ENCODE measurements around the gene TADA3. TPM values are rescaled to one million over a fixed set of nuclear protein-coding genes. Genes with fewer than 3 reads are reported as not detected.

Gene TADA3
- total and polyA plus RNA-seq, 9 of the 15 experiments (the other 6 are each of a cell fraction or from before 2014, with no cell fraction given) = 4.1 to 110 (median 74.8) TPM

DNA sequence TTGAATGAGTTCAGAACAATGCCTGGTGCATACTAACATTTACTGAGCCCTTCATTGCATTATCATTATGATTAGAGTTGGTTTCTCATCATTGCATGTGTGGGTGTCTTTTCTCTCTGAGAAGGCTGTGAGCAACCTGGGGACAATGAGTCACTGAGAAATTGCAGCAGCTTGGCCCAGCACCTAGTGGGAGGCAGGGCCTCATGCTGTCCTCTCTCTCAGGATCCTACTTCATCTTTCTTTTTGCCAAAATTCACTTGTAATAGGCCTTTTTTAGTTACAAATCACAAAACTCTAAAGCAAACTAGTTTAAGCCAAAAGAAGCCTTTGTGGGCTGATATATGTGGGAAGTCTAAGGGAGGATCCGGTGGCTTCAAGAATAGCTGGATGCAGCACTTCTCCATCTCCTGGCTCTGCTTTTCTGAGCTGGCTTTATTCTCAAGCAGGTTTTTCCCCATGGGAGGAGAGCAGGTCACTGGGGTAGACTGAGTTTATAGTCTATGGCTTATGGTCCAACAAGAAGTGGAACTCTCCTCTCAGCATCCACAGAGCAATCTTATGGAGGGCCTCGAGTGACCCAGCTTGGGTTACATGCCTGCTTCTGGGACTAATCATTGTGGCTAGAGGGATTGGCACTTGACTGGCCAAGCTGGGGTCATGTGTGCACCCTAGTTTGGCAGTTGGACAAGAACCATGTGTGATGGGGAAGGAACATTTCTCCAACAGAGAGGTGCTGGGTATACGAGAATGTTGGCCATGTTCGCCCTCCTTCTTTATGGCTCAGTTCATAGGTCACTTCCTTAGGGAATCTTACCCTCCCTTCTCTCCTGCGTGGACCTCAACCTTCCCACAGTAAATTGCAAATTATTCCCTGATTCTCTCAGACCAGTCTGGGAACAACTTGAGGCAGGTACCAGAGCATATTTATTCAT, 13.9 kb downstream of the TADA3 start (continued):
- TF ChIP-seq, protein P1, sequence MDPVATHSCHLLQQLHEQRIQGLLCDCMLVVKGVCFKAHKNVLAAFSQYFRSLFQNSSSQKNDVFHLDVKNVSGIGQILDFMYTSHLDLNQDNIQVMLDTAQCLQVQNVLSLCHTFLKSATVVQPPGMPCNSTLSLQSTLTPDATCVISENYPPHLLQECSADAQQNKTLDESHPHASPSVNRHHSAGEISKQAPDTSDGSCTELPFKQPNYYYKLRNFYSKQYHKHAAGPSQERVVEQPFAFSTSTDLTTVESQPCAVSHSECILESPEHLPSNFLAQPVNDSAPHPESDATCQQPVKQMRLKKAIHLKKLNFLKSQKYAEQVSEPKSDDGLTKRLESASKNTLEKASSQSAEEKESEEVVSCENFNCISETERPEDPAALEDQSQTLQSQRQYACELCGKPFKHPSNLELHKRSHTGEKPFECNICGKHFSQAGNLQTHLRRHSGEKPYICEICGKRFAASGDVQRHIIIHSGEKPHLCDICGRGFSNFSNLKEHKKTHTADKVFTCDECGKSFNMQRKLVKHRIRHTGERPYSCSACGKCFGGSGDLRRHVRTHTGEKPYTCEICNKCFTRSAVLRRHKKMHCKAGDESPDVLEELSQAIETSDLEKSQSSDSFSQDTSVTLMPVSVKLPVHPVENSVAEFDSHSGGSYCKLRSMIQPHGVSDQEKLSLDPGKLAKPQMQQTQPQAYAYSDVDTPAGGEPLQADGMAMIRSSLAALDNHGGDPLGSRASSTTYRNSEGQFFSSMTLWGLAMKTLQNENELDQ (CRISPR knock-in tag; IDR thresholded peaks at IDR 0.05; ENCODE audit: borderline replicate concordance) = no peak
- TF ChIP-seq EGR1 (conservative IDR thresholded peaks at IDR 0.05) (peak; percentile 76), ZNF175 (CRISPR knock-in tag; IDR thresholded peaks at IDR 0.05; ENCODE audit: low read depth) (peak; percentile 63; the same call in 1 of the 2 replicates), SOX6 (IDR thresholded peaks at IDR 0.05) (0 out of 2 replicates have a peak, but pooled peaks have one; percentile 11), PHF8 (IDR thresholded peaks at IDR 0.05; ENCODE audit: borderline replicate concordance, low read length) (no peak)

DNA sequence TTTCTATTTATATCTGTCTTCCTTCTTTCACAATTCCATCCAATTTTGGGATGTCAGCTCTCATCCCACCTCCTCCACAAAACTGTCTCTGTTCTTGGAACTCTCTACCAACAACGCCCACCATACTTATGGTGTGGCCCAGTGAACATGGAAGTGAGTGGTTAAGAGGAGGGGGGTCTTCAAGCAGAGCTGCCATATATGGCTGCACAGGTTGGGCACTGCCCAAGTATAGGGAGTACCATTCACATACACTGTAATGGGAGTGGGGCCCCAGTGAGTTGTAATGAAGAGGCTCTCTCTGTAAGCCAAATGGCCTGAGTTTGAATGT, 14.6 kb downstream of the TADA3 start:
- peaks cover 11 to 12% of the 10 kb centered on the region in 2 experiments for H3K4me1 ChIP-seq (replicated peaks in 1 of 2; ENCODE audit: control insufficient read depth in 2 of 2, insufficient read depth in 2 of 2, low read length in 2 of 2)
- ATAC-seq = no peak
- H3K4me3 ChIP-seq = no peak overlapping the region
- POLR2A ChIA-PET = interaction anchor here (0.9 to 2.2 kb wide), 6 partner anchors 8 to 210 kb away, joined by 3 to 12 read pairs (median 5); partner anchors contain the start of gene ARPC4
- H3K27me3 ChIP-seq (ENCODE audit: control insufficient read depth in 2 of 2, insufficient read depth in 2 of 2, low read length in 2 of 2) = no peaks in the 10 kb centered on the region
- H3K36me3 ChIP-seq (ENCODE audit: control insufficient read depth, insufficient read depth, low read length) = peaks cover 25% of the 10 kb centered on the region
- no peaks in the 10 kb centered on the region for H3K79me2 ChIP-seq (ENCODE audit: control insufficient read depth, insufficient read depth, low read length)
- H3K9me3 ChIP-seq (replicated peaks; ENCODE audit: control insufficient read depth, insufficient read depth, low read depth, low read length) = no peaks in the 10 kb centered on the region
- no peaks in the 10 kb centered on the region for H3K9me1 ChIP-seq (ENCODE audit: control insufficient read depth, insufficient read depth, low read length)
- CTCF ChIA-PET (ENCODE audit: low intra/inter-chr PET ratio) = no interaction called here
- H4K20me1 ChIP-seq (replicated peaks; ENCODE audit: control insufficient read depth, insufficient read depth, low read length) = no peaks in the 10 kb centered on the region
- intact Hi-C loops (cut with micrococcal nuclease) (no loop called here), in situ Hi-C loops (cut with MboI) (no loop called here)
- 37% methylated on average over 1 of the region's 1 CpG for WGBS (ENCODE audit: insufficient coverage, low coverage, missing lambda C conversion rate)
- no peak overlapping the region for H3K9ac ChIP-seq (ENCODE audit: insufficient read depth in 1 of 2, low read depth in 2 of 2, low read length in 2 of 2)
- TF ChIP-seq HNRNPLL (IDR thresholded peaks at IDR 0.05; ENCODE audit: low read depth, low read length, poor library complexity, severe bottlenecking) = no peak
- no peak for TF ChIP-seq TEAD4 (IDR thresholded peaks at IDR 0.05; ENCODE audit: low read length)
- peak; percentile 54; the same call in 1 of the 2 replicates for TF ChIP-seq TEAD4 (CRISPR knock-in tag; IDR thresholded peaks at IDR 0.05; ENCODE audit: borderline replicate concordance)
- 0 out of 4 replicates have a peak, but pooled peaks of 1 of the 2 experiments have one; percentile 27 for TF ChIP-seq TEAD1 (CRISPR knock-in tag; IDR thresholded peaks at IDR 0.05)
- peak; percentile 34; the same call in 1 of the 2 replicates for TF ChIP-seq NFRKB (IDR thresholded peaks at IDR 0.05; ENCODE audit: low read depth)
- FAIRE-seq = no peak
- BruUV-seq (replicated peaks) = no TSS peak
- DNase-seq (ENCODE audit: extremely low read depth in 1 of 4, low spot score in 3 of 4) = no peak
- no peak overlapping the region for H2AFZ ChIP-seq (ENCODE audit: low read depth, low read length)
- H3K27ac ChIP-seq (ENCODE audit: extremely low read depth, low read depth, low read length) = no peak overlapping the region; the same call in 2 of the 3 replicates
- no peak overlapping the region for H3K4me2 ChIP-seq (ENCODE audit: insufficient read depth, low read length)

Data from K562 (cell line).